ENCODE data around the gene MALT1.

DNA sequence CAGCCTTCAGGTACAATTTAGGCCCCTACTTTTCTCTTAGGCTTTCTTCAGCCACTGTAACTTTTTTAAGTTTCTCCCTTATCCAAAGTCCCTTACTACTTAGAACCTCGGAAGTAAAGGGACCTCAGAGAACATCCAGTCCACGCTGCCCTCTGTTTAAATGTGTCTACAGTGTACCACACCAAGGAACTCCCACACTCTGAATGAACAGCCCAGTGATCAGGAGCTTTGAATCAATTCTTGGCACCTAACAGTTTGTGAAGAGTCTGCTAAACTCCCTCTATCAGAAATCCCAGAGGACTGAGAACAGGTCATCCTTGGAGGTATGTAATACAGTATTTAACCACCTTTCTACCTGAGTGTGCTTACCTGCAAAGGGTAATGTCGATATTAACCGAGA, 11.6 kb upstream of the MALT1 start:
- TF ChIP-seq, protein P1, sequence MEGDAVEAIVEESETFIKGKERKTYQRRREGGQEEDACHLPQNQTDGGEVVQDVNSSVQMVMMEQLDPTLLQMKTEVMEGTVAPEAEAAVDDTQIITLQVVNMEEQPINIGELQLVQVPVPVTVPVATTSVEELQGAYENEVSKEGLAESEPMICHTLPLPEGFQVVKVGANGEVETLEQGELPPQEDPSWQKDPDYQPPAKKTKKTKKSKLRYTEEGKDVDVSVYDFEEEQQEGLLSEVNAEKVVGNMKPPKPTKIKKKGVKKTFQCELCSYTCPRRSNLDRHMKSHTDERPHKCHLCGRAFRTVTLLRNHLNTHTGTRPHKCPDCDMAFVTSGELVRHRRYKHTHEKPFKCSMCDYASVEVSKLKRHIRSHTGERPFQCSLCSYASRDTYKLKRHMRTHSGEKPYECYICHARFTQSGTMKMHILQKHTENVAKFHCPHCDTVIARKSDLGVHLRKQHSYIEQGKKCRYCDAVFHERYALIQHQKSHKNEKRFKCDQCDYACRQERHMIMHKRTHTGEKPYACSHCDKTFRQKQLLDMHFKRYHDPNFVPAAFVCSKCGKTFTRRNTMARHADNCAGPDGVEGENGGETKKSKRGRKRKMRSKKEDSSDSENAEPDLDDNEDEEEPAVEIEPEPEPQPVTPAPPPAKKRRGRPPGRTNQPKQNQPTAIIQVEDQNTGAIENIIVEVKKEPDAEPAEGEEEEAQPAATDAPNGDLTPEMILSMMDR (IDR thresholded peaks at IDR 0.05): no peak
- no peak for TF ChIP-seq POLR2AphosphoS5 (IDR thresholded peaks at IDR 0.05; ENCODE audit: low read depth, low read length)
- TF ChIP-seq, protein P2, sequence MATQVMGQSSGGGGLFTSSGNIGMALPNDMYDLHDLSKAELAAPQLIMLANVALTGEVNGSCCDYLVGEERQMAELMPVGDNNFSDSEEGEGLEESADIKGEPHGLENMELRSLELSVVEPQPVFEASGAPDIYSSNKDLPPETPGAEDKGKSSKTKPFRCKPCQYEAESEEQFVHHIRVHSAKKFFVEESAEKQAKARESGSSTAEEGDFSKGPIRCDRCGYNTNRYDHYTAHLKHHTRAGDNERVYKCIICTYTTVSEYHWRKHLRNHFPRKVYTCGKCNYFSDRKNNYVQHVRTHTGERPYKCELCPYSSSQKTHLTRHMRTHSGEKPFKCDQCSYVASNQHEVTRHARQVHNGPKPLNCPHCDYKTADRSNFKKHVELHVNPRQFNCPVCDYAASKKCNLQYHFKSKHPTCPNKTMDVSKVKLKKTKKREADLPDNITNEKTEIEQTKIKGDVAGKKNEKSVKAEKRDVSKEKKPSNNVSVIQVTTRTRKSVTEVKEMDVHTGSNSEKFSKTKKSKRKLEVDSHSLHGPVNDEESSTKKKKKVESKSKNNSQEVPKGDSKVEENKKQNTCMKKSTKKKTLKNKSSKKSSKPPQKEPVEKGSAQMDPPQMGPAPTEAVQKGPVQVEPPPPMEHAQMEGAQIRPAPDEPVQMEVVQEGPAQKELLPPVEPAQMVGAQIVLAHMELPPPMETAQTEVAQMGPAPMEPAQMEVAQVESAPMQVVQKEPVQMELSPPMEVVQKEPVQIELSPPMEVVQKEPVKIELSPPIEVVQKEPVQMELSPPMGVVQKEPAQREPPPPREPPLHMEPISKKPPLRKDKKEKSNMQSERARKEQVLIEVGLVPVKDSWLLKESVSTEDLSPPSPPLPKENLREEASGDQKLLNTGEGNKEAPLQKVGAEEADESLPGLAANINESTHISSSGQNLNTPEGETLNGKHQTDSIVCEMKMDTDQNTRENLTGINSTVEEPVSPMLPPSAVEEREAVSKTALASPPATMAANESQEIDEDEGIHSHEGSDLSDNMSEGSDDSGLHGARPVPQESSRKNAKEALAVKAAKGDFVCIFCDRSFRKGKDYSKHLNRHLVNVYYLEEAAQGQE (IDR thresholded peaks at IDR 0.05; ENCODE audit: insufficient read depth in 1 of 2, low read depth in 2 of 2, low read length in 1 of 2): no peak
